K562 treated with DMSO at 1 percent for 4 hours (cell line): ENCODE measurements around the gene OSBPL7. TPM values are rescaled to one million over a fixed set of nuclear protein-coding genes. Genes with fewer than 3 reads are reported as not detected.

Experiments
- total RNA-seq: library from RNA; unstranded; fragments of 300-600 nt; gene quantifications from 2 replicates; pipeline ENCODE4 v1.2.3, GENCODE V29; 2022; ENCODE audit not compliant: insufficient read depth

Gene OSBPL7, protein sequence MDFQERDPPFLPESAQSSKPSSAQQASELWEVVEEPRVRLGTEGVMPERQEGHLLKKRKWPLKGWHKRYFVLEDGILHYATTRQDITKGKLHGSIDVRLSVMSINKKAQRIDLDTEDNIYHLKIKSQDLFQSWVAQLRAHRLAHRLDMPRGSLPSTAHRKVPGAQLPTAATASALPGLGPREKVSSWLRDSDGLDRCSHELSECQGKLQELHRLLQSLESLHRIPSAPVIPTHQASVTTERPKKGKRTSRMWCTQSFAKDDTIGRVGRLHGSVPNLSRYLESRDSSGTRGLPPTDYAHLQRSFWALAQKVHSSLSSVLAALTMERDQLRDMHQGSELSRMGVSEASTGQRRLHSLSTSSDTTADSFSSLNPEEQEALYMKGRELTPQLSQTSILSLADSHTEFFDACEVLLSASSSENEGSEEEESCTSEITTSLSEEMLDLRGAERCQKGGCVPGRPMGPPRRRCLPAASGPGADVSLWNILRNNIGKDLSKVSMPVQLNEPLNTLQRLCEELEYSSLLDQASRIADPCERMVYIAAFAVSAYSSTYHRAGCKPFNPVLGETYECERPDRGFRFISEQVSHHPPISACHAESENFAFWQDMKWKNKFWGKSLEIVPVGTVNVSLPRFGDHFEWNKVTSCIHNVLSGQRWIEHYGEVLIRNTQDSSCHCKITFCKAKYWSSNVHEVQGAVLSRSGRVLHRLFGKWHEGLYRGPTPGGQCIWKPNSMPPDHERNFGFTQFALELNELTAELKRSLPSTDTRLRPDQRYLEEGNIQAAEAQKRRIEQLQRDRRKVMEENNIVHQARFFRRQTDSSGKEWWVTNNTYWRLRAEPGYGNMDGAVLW
- 7.3 and 10.4 TPM in 2 replicates for total RNA-seq

DNA sequence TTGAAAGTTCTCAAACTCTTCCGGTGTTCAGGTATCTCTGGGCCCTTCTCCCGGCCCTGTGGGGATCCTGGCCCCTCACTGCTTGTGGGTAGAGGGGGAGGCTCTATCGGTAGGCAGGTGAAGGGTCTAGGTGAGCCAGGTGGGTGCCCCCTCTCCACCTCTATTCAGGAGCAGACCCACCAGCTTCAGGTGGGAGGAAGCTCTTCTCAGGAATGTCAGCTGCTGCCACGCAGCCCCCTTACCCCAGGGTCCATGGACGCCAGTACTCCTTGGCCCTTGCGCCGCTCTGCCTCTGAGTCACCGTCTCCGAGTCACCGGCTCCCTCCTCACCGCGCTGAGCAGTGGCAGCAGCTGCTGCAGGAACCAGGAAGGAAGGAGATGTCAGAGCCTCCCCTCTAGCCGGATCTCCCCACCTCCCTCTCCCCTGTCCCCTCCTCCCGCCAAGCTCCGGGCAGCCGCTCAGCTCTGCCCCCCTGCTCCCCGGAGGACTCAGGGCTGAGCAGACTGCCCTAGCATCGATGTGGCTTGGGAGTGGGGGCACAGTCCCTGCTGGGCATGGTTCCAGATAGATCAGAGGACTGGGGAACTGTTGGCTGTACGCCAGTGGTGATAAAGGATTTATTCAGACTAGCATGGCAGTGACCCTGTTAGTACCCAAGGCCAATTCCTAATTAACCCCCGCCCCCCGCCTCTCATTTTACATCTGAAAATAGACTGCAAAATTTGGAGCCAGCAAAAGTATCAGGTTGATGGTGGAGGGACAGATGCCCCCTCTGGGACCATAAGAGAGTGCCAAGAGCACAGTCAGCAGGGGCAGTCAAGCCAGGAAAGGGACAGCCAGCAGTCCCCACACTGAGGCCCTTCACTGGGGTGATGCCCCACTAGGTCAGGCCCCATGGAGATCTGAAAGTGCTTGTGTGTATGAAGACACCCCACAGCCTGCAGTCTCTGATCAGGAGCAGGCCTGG, at the start of gene OSBPL7:
Gene OSBPL7 (minus strand): TSS at position 371 of the 968 bp plus-strand sequence. CDS start 1,516 bp downstream, outside the sequence.

DNA sequence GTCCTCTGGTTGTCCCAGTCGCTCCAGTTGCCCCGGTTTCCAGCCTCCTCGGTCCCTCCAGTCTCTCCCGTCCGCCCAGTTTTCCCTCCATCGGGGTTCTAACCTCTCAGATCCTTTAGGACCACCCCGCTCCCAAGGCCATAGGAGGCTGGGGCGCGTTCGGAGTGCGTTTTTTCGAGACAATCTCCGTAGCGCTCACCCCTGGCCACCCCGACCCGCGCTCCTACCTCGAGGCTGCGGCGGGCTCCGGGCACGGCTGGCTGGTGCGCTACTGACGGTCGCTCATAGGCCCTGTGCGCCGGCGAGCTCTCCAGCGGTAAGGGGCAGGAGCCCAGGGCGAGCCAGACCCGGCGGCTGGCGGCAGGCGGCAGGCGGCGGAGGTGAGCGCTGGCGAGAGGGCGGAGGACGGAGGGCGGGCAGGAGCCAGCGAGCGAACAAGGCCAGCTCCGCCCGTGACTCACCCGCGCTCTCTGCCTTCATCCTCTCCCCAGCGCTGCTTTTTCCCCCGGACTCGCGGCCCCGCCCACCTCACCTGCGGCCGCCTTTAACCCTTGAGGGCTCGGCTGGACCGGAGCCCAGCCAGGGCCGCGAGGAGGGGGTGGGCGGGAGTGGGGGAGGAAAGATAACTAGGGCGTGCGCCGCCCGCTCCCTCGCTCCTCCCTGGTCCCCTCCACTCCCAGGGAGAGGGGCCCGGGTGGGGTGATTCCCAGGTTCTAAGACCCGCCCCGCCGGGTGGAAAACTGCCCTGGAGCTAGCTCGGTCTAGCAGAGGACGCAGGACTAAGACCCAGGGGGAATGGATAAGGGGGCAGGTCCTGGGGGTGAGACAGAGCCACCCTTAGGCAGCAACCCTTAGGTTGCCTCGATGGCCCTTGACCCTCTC, 29.3 kb upstream of the OSBPL7 start, which contains the start of gene SP6:
Gene SP6 (minus strand): TSS at position 472 of the 882 bp plus-strand sequence. CDS start 2,734 bp downstream, outside the sequence.

DNA sequence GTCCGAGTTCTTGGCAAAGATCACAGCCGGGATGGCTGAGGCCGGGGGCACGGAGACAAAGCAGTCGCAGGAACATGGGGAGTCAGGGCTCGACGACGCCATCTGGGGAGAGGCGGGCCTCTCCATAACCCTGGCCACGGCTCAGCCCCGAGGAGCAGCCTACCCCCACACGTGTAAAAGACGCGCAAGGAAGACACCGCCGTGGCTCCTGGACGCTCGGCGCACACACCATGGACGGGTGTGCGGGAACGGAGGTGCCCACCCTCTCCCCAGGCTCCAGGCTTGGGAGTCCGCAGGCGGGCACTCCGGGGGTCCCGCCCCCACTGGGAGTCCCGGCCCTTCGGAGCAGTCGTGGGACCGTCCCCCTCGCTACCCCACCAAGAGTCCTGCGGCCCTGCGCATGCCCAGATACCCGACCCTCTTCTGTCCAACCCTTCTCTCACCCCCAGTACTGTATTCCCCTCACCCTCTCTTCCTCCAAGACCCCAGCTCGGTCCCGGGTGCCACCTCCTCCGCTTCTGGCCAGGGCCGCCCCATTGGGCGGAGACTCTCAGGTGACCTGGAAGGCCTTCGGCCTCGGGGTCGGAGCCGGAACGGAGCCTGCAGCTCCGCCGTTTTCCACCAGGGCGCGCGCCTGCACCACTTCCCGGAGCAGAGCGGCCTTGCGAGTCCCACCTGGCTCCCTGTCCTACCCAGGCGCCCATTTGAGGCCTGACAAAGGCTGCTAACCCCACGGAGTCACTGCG, 19.3 kb upstream of the OSBPL7 start, which contains the start of gene SCRN2:
Gene SCRN2 (minus strand): TSS at position 532 of the 746 bp plus-strand sequence. CDS start 430 bp downstream, at position 102.

DNA sequence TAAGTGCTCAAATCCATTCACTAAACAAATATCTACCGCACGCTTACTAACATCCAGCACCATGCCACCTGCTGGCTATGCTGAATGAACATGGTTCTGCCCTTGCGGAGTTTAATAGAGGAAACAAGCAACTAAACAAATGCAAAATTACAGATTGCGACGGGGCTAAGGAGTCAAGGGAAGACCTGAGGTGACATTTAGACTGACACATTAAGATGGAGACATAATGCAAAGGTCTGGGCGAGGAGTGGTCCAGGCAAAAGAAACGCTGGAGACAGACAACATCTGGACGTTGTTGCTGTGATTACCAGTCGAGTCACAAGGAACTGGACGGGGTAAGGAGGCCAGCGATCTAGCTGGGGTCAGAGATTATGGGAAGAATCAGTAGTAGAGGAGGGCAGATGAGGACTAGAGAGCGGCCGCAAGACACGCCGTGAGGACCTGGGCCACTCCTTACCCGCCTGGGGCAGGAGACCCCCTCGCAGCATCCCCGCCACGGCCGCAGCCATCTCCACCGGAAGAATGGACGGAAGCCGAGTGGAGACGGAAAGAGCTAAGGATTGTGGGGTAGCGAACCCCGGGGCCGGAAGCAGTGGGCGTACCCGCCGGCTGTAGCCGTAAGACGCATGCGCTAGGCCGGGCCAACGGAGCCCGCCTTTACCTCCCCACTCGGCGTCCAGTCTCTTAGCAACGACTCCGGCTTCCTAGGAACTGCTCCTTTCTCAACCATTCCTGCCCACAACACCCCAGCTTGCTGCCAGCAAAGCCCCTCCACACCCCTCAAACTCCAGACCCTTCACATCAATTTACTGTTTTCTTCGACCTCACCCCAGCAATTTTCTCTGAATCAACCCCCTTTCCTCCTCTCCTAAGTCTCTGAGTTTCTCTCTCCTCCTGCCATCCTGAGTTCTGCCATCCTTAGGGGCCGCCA, 9.7 kb upstream of the OSBPL7 start, which contains the start of the genes LRRC46 and MRPL10:
Gene LRRC46 (plus strand): TSS at position 668 of the 931 bp plus-strand sequence. CDS start 320 bp downstream, outside the sequence.
Gene MRPL10 (minus strand): TSS at position 539 of the 931 bp plus-strand sequence. CDS start 30 bp downstream, at position 509.

Other genes with a start within 250 kb of the OSBPL7 start
- gene KPNB1, start 171.9 kb downstream of the OSBPL7 start, total RNA-seq = 153 and 154 TPM in 2 replicates
- 7.0 and 9.2 TPM in 2 replicates for gene TBKBP1, start 127.6 kb downstream of the OSBPL7 start, total RNA-seq
- gene TBX21, start 88.6 kb downstream of the OSBPL7 start, total RNA-seq = not detected in 2 replicates
- 86.5 and 91.3 TPM in 2 replicates for gene MRPL10, start 9.7 kb upstream of the OSBPL7 start, total RNA-seq
- 1.1 and 1.2 TPM in 2 replicates for gene LRRC46, start 9.9 kb upstream of the OSBPL7 start, total RNA-seq
- gene SCRN2, start 19.5 kb upstream of the OSBPL7 start, total RNA-seq = 14.6 and 19.6 TPM in 2 replicates
- 8.9 and 9.5 TPM in 2 replicates for gene SP6, start 29.4 kb upstream of the OSBPL7 start, total RNA-seq
- gene SP2, start 74.4 kb upstream of the OSBPL7 start, total RNA-seq = 14.9 and 15.0 TPM in 2 replicates
- gene PNPO, start 119.8 kb upstream of the OSBPL7 start, total RNA-seq = 7.3 and 8.2 TPM in 2 replicates
- not detected in 2 replicates for gene PRR15L, start 136.1 kb upstream of the OSBPL7 start, total RNA-seq
- 155 and 172 TPM in 2 replicates for gene CDK5RAP3, start 149.3 kb upstream of the OSBPL7 start, total RNA-seq
- not detected in 2 replicates for gene COPZ2, start 216.0 kb upstream of the OSBPL7 start, total RNA-seq
- 151 and 167 TPM in 2 replicates for gene NFE2L1, start 226.6 kb upstream of the OSBPL7 start, total RNA-seq